GM12878 (cell line): ENCODE measurements around the gene NQO1. TPM values are rescaled to one million over a fixed set of nuclear protein-coding genes. Genes with fewer than 3 reads are reported as not detected.

Source experiments
- ATAC-seq: fragments of 200-7000 bp; cut with Tn5 transposase; 3 replicates; pipeline ENCODE4 v1.9.1; 2020; ENCODE audit warnings: mild to moderate bottlenecking, moderate library complexity
- BruUV-seq: library from RNA; stranded (reverse); fragments of 400-500 nt; replicated peaks from 2 replicates; lab custom pipeline; 2021; lab: Mats Ljungman, UMichigan
- CTCF ChIA-PET: fragments of 300-600 bp; sonication (Branson Sonifier 250); formaldehyde crosslinking; extraction: SDS; loops from one replicate; lab custom pipeline; 2021; ENCODE audit warnings: inconsistent platforms; lab: Yijun Ruan, JAX
- POLR2A ChIA-PET: fragments of 350-600 bp; formaldehyde crosslinking; extraction: SDS; loops from one replicate; lab custom pipeline; 2021; ENCODE audit warnings: inconsistent platforms; lab: Charles Lee
- RAD21 ChIA-PET: fragments of 300-600 bp; sonication (Branson Sonifier 250); formaldehyde crosslinking; loops from one replicate; lab custom pipeline; 2023; ENCODE audit warnings: antibody characterized with exemption; ENCODE audit not compliant: unreplicated experiment; lab: Charles Lee
- SMC1A ChIA-PET: fragments of 300-600 bp; sonication (Branson Sonifier 250); formaldehyde crosslinking; loops from one replicate; lab custom pipeline; 2023; ENCODE audit not compliant: unreplicated experiment, uncharacterized antibody; lab: Charles Lee
- DNase-seq: peaks from one replicate; pipeline ENCODE4 v3.0.0-alpha.2; 2011; ENCODE audit warnings: low read depth, low spot score
- FAIRE-seq: peaks from 3 replicates; lab custom pipeline; 2011; peaks lifted over from hg19 to GRCh38; lab: Jason Lieb, UNC
- H2AFZ ChIP-seq: 2 replicates; pipeline ENCODE4 v1.6.0; 2011; ENCODE audit warnings: low read depth, low read length, control low read depth; ENCODE audit not compliant: control insufficient read depth
- H3K27ac ChIP-seq: 2 replicates; pipeline ENCODE4 v1.5.1; 2011; ENCODE audit warnings: control low read depth; ENCODE audit not compliant: control insufficient read depth, insufficient read depth
- H3K27me3 ChIP-seq, 2 experiments: replicated peaks in 1 of 2; 2 replicates each; pipeline versions ENCODE4 v1.6.0 to v1.6.1; 2011; ENCODE audit warnings: low read length in 1 of 2; ENCODE audit not compliant: control insufficient read depth in 2 of 2, insufficient read depth in 2 of 2
- H3K36me3 ChIP-seq, 2 experiments: 2 replicates each; pipeline ENCODE4 v1.5.1; 2011; ENCODE audit warnings: low read length in 1 of 2; ENCODE audit not compliant: control insufficient read depth in 2 of 2, insufficient read depth in 2 of 2
- H3K4me1 ChIP-seq: 2 replicates; pipeline ENCODE4 v1.6.1; 2011; ENCODE audit warnings: mild to moderate bottlenecking, low read length, moderate library complexity, mixed read lengths; ENCODE audit not compliant: control insufficient read depth, insufficient read depth
- H3K4me2 ChIP-seq: 2 replicates; pipeline ENCODE4 v1.6.0; 2011; ENCODE audit warnings: control low read depth; ENCODE audit not compliant: control insufficient read depth, insufficient read depth
- H3K4me3 ChIP-seq: fragments of 200-600 bp; sonication (generic); 2 replicates; pipeline ENCODE4 v1.5.1; 2016
- H3K79me2 ChIP-seq: 2 replicates; pipeline ENCODE4 v1.6.0; 2011; ENCODE audit warnings: low read length; ENCODE audit not compliant: control insufficient read depth, insufficient read depth
- H3K9ac ChIP-seq: 2 replicates; pipeline ENCODE4 v1.8.0; 2011; ENCODE audit warnings: low read length, control low read depth, mixed read lengths; ENCODE audit not compliant: control insufficient read depth, insufficient read depth
- H3K9me3 ChIP-seq: replicated peaks from 3 replicates; pipeline ENCODE4 v1.5.1; 2011; ENCODE audit warnings: mild to moderate bottlenecking, low read length; ENCODE audit not compliant: control insufficient read depth, insufficient read depth
- H4K20me1 ChIP-seq: 2 replicates; pipeline ENCODE4 v1.6.0; 2011; ENCODE audit not compliant: control insufficient read depth, insufficient read depth
- BACH1 ChIP-seq: fragments of 450-650 bp; IDR thresholded peaks from 2 replicates; pipeline ENCODE4 v1.6.1; 2017; ENCODE audit warnings: mild to moderate bottlenecking, borderline replicate concordance
- CREB1 ChIP-seq: IDR thresholded peaks from 2 replicates; pipeline ENCODE4 v1.6.1; 2012; ENCODE audit warnings: low read depth, mild to moderate bottlenecking, inconsistent platforms
- E2F8 ChIP-seq: fragments of 450-650 bp; IDR thresholded peaks from 2 replicates; pipeline ENCODE4 v1.6.1; 2018; ENCODE audit warnings: mild to moderate bottlenecking, low read depth, moderate library complexity; ENCODE audit not compliant: partially characterized antibody
- E4F1 ChIP-seq: fragments of 450-650 bp; IDR thresholded peaks from 2 replicates; pipeline ENCODE4 v1.6.1; 2018; ENCODE audit warnings: borderline replicate concordance, mild to moderate bottlenecking; ENCODE audit not compliant: partially characterized antibody
- ESRRA ChIP-seq: IDR thresholded peaks from 2 replicates; pipeline ENCODE4 v1.6.1; 2012; ENCODE audit warnings: mild to moderate bottlenecking, low read length, improper control_type of control experiment
- GABPA ChIP-seq: IDR thresholded peaks from 2 replicates; pipeline ENCODE4 v1.6.1; 2014; ENCODE audit warnings: antibody characterized with exemption, low read depth, mild to moderate bottlenecking, inconsistent platforms
- KLF5 ChIP-seq: fragments of 450-650 bp; IDR thresholded peaks from 2 replicates; pipeline ENCODE4 v1.6.1; 2014; ENCODE audit warnings: mild to moderate bottlenecking; ENCODE audit not compliant: partially characterized antibody
- MEF2B ChIP-seq: fragments of 450-650 bp; IDR thresholded peaks from 2 replicates; pipeline ENCODE4 v1.6.1; 2018; ENCODE audit warnings: mild to moderate bottlenecking, moderate library complexity; ENCODE audit not compliant: partially characterized antibody, poor library complexity, severe bottlenecking
- MTA2 ChIP-seq: fragments of 450-650 bp; IDR thresholded peaks from 2 replicates; pipeline ENCODE4 v1.6.1; 2016; ENCODE audit warnings: low read depth, mild to moderate bottlenecking, moderate library complexity
- NR2C1 ChIP-seq: fragments of 450-650 bp; IDR thresholded peaks from 2 replicates; pipeline ENCODE4 v1.6.1; 2017; ENCODE audit warnings: antibody characterized with exemption, mild to moderate bottlenecking, moderate library complexity
- SIN3A ChIP-seq: IDR thresholded peaks from 2 replicates; pipeline ENCODE4 v1.6.1; 2012; ENCODE audit warnings: low read depth, low read length, improper control_type of control experiment
- USF1 ChIP-seq: IDR thresholded peaks from 2 replicates; pipeline ENCODE4 v1.6.1; 2011; ENCODE audit warnings: borderline replicate concordance, low read depth, mild to moderate bottlenecking, moderate library complexity, mixed read lengths, low read length; ENCODE audit not compliant: insufficient read depth; ENCODE audit errors: extremely low read length
- ZZZ3 ChIP-seq: IDR thresholded peaks from 2 replicates; pipeline ENCODE4 v1.6.1; 2011; ENCODE audit warnings: low read depth; ENCODE audit not compliant: control insufficient read depth, insufficient read length
- WGBS: methylation state at CpG from one replicate; pipeline ENCODE4 v1.1.6; 2016; ENCODE audit warnings: low lambda C conversion rate; ENCODE audit not compliant: insufficient replicate concordance, insufficient coverage; ENCODE audit errors: missing lambda C conversion rate; 5-methylcytosine and 5-hydroxymethylcytosine counted together
- in situ Hi-C: fragments of 300-500 bp; cut with MboI; formaldehyde crosslinking; loops from 9 replicates; pipeline ENCODE4 v1.14.3; 2018; ENCODE audit warnings: mixed read lengths
- intact Hi-C: fragments of 100-400 bp; cut with micrococcal nuclease; formaldehyde crosslinking; loops from one replicate; pipeline ENCODE4 v1.14.2; 2022; ENCODE audit not compliant: unreplicated experiment
- polyA plus RNA-seq, 11 experiments: library from polyadenylated mRNA; depleted of rRNA in 4 of 11; unstranded in 6 of 11; stranded (reverse) in 5 of 11; fragments of >200 nt; fragmentation: Nextera tagmentation in 4 of 11; fragmentation: Illumina TruSeq in 1 of 11; extraction: Ambion mirVana in 4 of 11; extraction: Trizol in 1 of 11; gene quantifications; 1 replicate in 1 of 11; 2 replicates in 10 of 11; pipeline versions ENCODE4 v1.2.1 to v1.2.3, GENCODE V29; 2011 to 2016; ENCODE audit warnings: inconsistent platforms in 2 of 11, missing spikeins in 2 of 11, low read depth in 1 of 11
- total RNA-seq, 4 experiments: library from RNA; depleted of rRNA in 3 of 4; stranded (reverse); fragments of >200 nt in 3 of 4; fragmentation: Illumina TruSeq in 1 of 4; extraction: Trizol in 1 of 4; gene quantifications; 2 replicates each; pipeline versions ENCODE4 v1.2.1 to v1.2.3, GENCODE V29; 2013 to 2021
- TF ChIP-seq, protein P1 (sequence below): fragments of 450-650 bp; IDR thresholded peaks from 2 replicates; pipeline ENCODE4 v1.6.1; 2017; ENCODE audit warnings: mild to moderate bottlenecking, moderate library complexity

Gene NQO1
- total and polyA plus RNA-seq, 10 of the 15 experiments (the other 5 are each of a cell fraction or from before 2014, with no cell fraction given), result 24.6 to 84.9 (median 34.6) TPM

GRCh38 chr16:69660166-69660565 is 66.2 kb downstream of the NQO1 start:
- no peak overlapping the region for H3K4me2 ChIP-seq
- CTCF ChIA-PET, result no interaction called here
- H3K27me3 ChIP-seq, result no peaks in the 10 kb centered on the region
- FAIRE-seq, result no peak
- RAD21 ChIA-PET, result no interaction called here
- SMC1A ChIA-PET, result interaction anchor here (1.2 to 1.5 kb wide), 2 partner anchors 235 to 264 kb away, joined by 3 to 6 read pairs; no protein-coding TSS in a partner anchor
- no peak overlapping the region for H3K4me3 ChIP-seq
- H3K9me3 ChIP-seq, result no peaks in the 10 kb centered on the region
- no peaks in the 10 kb centered on the region for H3K79me2 ChIP-seq
- H3K36me3 ChIP-seq, result peaks cover 2 to 24% of the 10 kb centered on the region in 2 experiments
- no peak overlapping the region for H2AFZ ChIP-seq
- BruUV-seq, result no TSS peak
- intact Hi-C loops, result no loop called here
- in situ Hi-C loops, result no loop called here
- 97% methylated on average over 4 of the region's 4 CpGs for WGBS
- H3K4me1 ChIP-seq, result no peaks in the 10 kb centered on the region
- POLR2A ChIA-PET, result no interaction called here
- no peaks in the 10 kb centered on the region for H4K20me1 ChIP-seq
- ATAC-seq, result no peak
- H3K27ac ChIP-seq, result no peak overlapping the region
- no peak overlapping the region for H3K9ac ChIP-seq
- DNase-seq, result no peak
- no peak for TF ChIP-seq SIN3A
- TF ChIP-seq E2F8, result no peak
- no peak for TF ChIP-seq CREB1
- TF ChIP-seq BACH1, result no peak
- TF ChIP-seq, protein P1, sequence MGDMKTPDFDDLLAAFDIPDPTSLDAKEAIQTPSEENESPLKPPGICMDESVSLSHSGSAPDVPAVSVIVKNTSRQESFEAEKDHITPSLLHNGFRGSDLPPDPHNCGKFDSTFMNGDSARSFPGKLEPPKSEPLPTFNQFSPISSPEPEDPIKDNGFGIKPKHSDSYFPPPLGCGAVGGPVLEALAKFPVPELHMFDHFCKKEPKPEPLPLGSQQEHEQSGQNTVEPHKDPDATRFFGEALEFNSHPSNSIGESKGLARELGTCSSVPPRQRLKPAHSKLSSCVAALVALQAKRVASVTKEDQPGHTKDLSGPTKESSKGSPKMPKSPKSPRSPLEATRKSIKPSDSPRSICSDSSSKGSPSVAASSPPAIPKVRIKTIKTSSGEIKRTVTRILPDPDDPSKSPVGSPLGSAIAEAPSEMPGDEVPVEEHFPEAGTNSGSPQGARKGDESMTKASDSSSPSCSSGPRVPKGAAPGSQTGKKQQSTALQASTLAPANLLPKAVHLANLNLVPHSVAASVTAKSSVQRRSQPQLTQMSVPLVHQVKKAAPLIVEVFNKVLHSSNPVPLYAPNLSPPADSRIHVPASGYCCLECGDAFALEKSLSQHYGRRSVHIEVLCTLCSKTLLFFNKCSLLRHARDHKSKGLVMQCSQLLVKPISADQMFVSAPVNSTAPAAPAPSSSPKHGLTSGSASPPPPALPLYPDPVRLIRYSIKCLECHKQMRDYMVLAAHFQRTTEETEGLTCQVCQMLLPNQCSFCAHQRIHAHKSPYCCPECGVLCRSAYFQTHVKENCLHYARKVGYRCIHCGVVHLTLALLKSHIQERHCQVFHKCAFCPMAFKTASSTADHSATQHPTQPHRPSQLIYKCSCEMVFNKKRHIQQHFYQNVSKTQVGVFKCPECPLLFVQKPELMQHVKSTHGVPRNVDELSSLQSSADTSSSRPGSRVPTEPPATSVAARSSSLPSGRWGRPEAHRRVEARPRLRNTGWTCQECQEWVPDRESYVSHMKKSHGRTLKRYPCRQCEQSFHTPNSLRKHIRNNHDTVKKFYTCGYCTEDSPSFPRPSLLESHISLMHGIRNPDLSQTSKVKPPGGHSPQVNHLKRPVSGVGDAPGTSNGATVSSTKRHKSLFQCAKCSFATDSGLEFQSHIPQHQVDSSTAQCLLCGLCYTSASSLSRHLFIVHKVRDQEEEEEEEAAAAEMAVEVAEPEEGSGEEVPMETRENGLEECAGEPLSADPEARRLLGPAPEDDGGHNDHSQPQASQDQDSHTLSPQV, result no peak
- no peak for TF ChIP-seq MTA2
- TF ChIP-seq ZZZ3, result no peak
- TF ChIP-seq KLF5, result no peak
- TF ChIP-seq GABPA, result no peak
- TF ChIP-seq E4F1, result no peak
- no peak for TF ChIP-seq MEF2B
- TF ChIP-seq NR2C1, result no peak
- no peak for TF ChIP-seq USF1
- no peak for TF ChIP-seq ESRRA
